Left hindlimb (tissue), 1 donor: Measurements from ENCODE around the gene RPL22.
A peak's percentile ranks its signal among the peaks of the same experiment; 100 is the strongest.
"Not testable (repeated sequence)": the region's sequence is repeated elsewhere in the genome, so short reads cannot be mapped to it uniquely, and the experiment has no call there.

Experiments
- DNase-seq: peaks from one replicate; pipeline ENCODE4 v3.0.0-alpha.2; 2018

The RPL22 gene

DNA sequence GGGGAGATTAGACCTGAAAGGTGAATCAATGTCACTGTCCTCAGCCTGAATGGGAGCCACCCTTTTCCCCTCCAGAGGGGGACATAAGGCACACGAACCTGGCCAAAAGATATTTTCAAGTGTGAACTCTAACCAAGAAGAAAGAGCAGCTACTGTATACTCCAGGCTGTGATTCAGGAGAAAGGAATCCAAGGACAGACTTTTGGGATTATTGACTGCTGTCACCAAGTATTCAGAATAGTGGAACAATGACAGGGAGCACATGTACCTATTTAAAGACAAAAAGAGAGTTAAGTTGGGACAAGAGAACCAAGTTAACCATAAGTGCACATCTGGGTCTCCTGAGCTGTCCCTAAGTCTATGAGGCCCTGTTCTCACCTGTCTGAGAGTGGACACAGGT lies 34.0 kb upstream of the RPL22 start:
- DNase-seq, result no peak

DNA sequence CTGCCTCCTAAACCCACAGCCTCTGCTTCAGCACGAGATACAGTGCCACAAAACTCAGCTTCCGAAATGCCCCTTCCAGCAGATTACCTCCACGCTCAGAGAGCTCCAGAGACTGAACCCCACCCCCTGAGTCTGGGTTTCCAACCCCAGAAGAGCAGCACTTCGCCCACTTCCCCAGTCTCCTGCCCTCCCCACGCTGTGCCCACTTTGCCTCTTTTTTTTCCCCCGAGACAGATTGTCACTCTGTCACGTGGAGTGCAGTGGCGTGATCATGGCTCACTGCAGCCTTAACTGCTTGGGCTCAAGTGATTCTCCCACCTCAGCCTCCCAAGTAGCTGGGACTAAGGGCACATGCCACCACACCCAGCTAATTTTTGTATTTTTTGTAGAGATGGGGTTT lies 26.3 kb upstream of the RPL22 start:
- DNase-seq, result no peak

DNA sequence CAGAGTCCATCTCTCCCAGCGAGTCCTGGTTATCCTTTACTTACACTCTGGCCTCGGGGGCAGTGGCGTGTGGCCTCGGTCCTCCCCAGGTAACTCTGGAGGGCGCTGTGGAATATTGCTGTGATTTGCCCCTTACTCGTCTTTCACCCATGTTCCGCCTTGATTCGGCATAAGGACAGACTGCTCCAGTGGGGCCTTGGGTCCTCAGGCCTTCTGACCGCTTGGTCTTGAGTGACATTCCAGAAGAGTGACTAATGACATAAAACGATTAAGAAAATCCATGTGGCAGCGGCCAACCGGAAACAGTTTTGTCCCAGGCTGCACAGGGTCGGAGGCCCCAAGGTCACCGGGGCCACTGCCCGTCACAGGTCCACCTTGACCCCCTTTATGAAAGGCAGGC lies 25.3 kb upstream of the RPL22 start:
- DNase-seq, result no peak

DNA sequence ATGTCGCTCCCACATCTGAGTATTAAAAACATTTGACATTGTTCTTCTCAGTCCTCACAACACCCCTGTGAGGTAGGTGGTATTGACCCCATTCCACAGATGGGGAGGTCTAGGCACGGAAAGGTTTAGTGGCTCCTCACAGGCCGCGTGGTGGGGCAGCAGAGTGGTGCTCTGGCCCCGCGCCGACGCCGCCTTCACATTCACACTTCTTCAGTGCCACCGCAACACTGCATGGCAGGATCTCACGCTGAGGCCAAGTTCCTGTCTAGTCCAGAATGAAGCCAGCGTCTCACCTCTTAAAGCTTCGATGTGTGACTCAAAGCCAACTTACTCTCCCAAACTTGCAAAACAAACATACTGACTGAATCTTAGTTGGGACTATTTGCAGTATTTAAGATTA lies 24.2 kb upstream of the RPL22 start:
- no peak for DNase-seq

DNA sequence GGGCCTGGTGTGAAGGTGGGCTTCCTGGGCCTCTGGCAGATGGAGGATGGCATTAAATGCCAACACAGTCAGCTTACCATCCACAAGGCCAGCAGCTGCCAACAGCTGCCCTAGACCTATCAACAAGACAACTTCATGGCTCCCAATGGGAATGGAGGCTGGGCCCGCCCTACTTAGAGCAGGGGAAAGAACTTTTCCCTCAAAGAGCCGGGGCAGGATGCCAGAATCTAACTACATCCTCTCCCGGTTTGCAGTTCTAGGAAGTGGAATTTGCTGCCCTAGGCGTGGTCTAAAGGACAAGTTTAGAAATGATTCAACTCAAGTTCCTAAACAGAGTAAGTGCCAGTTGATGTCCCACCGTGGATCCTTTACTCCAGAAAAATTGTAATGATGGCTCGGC lies 23.2 kb upstream of the RPL22 start:
- peak; percentile 76 for DNase-seq

DNA sequence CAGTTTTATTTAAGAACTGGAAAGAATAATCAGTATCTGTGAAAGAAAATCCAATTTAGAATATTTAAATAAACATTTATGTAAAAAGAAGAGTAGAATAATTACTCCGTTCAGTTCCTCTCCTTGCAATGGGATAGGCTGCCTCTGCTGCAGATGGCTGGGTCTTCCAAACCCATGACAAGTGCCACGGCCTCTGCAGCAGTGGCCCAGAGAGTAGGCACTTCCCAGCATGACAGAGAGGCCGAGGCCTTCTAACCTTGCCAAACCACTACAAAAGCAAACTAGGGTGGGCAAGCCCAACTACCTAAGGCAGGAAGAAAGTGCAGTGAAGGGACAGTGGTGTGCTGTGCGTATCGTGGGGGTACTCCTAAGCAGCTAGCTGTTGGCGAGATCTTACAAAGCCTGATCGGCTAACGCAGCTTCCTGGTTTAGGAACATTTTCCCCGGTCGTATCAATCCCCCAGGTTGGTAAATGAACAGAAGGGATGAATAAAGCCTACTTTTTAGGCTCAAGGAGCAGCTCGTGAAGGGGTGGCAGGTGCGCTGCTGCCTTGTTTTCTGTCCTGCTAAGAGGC lies 21.9 kb upstream of the RPL22 start:
- no peak for DNase-seq

DNA sequence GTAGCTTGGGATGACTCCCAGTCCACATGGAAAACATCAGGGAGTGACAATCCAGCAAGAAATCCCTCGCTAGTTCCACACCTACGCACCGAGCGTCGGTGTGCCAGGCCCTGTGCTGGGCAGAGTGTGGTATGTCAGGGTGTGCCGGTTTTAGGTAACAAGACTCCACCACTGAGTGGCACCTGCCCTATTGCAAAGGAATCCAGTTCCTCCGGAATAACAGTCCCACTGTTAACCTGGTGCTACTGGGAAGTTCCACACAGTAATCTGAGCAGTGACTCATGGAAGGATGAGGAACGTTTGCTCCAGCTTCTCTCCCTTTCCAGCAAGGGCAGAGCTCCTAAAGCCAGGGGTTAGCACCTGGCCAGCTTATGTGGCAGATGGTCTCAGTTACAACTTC lies 20.8 kb upstream of the RPL22 start:
- no peak for DNase-seq

DNA sequence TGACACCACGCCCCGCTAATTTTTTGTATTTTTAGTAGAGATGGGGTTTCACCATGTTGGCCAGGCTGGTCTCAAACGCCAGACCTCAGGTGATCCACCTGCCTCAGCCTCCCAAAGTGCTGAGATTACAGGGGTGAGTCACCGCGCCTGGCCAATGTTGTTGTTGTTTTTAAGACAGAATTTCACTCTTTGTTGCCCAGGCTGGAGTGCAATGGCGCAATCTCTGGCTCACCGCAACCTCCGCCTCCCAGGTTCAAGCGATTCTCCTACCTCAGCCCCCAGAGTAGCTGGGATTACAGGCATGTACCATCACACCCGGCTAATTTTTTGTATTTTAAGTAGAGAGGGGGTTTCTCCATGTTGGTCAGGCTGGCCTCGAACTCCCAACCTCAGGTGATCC lies 20.2 kb upstream of the RPL22 start:
- DNase-seq, result not testable (repeated sequence)

DNA sequence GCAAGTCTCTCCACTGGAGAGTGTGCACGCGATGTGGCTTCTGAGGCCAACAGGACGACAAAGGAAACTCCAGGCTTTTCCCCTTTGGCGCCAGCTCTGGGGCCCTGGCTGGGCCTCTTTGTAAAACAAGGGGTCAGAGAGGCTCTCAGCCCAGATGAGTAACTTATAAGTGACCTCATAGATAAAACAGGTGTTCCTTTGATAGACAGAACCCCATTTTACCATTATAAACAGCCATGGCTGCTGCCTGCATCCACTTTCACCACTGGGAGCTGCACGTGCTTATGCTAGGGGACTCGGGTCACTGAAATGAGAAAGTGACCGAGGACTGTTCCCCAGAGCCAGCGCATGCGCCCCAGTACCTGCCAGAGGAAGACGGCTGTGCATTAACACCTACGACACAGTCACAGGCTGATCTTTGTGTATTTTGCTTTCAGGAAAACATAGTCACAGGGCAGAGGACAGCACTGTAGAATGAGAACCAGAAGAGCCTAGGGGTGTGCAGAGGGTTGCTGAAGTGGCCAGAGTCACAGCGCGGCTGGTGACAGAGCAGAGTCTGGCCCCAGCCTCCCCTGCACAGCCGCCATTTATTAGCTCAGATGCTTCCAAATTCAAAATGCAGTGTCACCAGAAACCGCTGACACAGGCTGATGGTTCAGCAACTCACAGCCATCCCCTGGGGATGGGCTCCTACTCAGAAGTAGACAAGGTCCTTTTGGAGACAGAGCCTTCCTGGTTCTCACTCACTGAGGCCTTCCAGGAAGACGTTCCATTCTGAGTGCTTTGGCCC lies 19.2 kb upstream of the RPL22 start:
- DNase-seq, result no peak

DNA sequence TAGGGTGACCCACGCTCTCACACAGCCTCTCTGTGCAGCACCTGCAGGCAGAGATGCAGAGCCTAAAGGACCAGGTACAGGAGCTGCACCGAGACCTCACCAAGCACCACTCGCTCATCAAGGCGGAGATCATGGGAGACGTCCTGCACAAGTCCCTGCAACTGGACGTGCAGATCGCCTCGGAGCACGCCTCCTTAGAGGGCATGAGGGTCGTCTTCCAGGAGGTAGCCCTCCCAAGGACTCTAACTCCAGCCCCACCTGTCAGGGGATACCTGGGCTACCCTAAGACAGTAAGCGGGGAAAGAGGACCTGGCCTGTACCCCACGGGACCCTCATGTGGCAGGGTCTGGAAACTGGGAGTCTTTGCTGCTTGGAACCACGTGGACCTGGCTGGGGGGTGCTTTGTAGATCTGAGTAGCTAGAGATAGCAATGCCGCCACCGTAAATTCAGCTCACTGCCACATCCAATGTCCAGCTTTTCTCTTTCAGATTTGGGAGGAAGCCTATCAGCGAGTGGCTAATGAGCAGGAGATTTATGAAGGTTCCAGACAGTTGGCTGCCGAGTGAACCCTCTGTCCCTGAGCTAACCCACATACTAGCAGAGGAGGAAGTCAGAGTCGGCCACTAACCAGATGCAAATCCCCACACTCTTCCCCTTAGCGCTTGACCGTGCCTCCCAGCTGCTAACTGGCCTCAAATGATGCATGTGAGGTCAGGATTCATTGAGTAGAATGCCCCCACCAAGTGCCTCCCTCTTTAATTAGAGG lies 13.0 kb upstream of the RPL22 start:
- no peak for DNase-seq

DNA sequence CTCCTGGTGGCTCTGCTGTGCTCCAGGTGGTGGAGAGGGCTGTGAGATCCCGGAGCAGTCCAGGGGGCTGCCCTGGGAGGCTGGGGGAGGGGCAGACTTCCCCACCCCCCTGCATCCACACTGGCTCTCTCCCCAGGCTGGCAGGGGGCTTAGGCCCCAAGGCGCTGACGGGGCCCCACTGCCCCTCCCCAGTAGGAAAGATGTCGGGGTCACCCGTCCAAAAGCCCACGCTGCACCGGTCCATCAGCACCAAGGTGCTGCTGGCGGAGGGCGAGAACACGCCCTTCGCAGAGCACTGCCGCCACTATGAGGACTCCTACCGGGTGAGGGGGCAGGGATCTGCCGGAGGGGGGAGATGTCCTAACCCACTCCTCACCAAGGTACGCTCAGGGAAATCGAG lies 12.3 kb upstream of the RPL22 start:
- no peak for DNase-seq

DNA sequence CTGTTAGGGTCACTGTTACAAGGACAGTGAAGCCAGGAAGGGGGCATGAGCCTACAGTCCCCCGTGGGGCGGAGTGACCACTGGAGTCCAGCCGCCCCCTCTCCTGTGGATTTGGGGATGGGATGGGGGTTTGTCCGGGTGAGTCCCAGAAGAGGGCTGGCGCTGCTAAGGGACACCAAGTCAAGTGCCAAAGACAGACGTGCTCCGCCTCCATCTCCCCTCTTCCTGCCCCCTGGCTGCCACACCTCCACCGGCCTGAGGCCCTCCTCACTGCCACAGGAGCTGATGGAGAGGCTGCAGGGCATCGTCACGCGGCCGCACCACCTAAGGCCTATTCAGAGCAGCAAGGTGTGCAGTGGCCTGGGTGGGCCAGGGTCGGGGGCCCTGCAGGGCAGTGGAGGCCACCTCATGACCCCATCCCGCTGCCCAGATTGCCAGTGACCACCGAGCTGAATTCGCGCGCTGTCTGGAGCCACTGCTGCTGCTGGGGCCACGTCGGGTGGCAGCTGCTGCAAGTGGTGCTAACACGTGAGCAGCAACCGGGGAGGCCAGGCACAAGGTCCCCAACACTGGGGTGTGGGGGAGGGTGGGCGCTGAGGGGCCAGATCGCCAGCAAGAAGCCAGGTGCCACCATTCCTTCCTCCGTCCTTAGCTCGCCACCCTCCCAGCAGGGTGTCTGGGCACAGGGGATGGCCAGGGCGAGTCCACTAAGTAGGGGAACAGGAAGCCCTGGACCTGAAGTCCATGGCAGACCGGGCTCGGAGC lies 11.4 kb upstream of the RPL22 start:
- no peak for DNase-seq

DNA sequence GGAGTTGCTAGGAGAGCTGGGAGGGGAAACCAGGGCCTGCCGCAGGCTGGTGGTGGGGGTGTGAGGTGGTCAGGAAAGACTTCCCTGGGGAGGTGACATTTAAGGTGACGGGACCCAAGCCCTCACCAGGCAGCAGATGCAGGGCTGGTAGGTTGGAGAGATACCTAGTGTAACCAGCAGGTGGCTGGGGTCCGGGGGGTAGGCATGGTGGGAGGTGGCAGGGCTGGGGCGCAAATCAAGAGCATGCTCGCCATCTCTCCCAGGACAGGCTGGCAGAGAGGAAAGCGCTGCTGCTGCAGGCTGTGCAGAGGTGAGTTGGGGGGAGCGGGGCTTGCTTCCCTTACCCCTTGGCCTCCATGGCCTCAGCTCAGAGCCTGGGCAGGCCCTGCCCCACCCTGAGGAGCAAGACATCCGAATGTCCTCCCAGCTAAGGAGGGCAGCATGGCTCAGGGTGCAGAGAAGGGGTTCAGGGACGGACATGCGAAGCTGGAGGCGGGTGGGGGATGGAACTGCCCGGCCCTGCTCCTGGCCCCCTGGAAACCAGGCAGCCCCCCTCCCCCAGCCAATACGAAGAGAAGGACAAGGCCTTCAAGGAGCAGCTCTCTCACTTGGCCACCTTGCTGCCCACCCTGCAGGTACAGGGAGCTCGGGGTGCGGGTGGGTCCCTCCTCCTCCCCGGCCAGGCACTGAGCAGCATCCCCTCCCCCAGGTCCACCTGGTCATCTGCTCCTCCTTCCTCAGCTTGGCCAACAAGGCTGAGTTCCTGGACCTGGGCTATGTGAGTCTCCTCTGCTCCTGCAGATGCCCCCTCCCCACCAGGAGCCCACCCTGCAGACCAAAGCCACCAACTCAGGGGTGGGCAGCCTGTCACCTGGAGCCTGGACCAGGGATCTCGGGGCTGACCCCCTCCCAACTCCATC lies 10.5 kb upstream of the RPL22 start:
- no peak for DNase-seq

DNA sequence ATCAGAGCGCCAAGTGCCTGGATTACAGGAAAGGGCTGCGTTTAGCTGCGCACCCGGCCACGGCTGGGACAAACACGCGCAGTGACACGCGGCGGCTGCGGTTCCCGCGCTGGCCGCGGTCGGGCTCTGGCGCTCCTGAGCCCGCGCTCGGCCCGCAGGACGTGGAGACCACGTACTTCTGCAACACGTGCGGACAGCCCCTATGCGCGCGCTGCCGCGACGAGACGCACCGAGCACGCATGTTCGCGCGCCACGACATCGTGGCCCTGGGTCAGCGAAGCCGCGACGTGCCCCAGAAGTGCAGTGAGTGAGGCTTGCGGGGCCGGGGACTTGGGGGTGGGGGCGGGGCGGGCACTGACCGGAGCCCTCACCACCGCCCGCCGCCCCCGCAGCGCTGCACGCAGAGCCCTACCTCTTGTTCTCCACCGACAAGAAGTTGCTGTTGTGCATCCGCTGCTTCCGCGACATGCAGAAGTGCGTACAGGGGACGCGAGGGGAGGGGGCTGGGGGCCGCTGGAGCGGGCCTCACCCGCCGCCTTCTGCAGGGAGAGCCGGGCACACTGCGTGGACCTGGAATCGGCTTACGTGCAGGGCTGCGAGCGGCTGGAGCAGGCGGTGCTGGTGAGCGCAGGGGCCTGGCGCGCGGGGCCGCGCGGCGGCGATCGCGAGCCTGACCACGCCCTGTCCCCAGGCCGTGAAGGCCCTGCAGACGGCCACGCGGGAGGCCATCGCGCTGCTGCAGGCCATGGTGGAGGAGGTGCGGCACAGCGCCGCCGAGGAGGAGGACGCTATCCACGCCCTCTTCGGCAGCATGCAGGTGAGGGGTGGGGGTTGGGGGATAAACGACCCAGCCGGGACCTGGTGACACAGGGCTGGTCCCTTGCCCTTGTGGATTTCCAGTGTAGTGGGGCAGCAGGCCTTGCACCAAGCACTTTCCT lies 9.6 kb upstream of the RPL22 start:
- DNase-seq, result peak; percentile 52

DNA sequence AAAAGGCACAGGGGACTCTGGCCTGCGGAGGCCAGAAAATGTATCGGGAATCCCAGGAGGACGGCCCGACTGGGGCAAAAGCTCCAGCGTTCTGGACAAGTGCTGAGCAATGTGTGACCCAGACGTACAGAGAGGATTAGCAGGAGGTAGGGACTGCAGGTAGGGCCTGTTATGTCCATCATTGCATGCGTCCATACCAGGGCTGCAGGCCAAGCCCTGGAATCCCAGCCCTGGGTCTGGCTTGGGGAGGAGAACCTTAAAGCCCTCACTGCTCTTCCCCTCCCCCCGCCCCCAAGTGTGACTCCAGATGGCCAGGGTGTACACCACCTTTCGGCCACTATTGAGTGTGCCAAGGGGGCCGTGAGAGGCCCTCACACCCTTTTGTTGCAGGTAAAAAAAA lies 8.5 kb upstream of the RPL22 start:
- DNase-seq, result no peak

DNA sequence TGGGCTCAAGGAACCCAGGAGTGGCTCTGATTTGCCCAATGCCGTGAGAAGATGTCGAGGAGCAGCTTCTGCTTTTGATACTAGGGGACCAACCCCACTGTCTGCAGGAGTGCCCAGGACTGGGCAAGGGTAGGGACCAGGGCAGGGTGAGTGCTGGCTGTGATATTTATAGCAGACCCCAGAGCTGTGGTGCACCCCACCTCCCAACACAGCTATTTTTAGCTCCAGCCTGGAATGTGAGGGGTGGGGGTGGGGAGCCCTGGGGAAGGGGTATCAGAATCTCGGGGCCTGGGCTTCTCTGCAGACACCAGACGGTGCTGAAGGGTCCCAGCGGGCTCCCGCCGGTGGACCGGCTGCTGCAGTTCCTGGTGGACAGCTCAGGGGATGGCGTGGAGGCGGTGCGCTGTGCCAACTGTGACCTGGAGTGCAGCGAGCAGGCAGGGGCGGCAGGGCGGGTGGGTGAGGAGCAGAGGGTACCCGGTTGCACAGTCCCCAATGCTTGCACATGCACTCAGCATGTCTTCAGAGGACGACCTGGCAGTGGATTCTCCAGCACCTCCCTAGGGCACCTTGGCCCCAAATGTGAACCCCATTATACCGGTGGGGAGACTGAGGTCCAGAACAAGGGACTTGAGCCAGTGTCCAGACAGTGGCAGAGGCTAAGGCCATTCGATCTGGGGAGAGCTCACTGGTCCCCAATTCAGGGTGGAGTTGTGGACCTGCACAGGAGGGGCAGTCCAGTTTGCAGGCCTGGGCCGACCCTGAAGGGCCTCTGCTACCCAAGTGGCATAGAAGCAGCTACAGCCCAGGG lies 7.9 kb upstream of the RPL22 start:
- no peak for DNase-seq

DNA sequence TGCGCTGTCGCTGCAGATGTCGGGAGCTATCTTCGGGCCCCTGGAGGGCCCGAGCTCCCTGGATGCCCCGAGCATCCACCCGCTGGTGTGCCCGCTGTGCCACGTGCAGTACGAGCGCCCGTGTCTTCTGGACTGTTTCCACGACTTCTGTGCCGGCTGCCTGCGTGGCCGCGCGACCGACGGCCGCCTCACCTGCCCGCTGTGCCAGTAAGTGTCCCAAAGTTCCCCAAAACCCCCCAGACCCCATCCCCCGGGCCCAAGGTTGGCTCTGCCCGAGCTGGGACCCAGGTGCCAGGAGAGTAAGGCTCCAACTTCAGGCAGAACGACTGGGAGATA lies 7.1 kb upstream of the RPL22 start:
- DNase-seq, result no peak

DNA sequence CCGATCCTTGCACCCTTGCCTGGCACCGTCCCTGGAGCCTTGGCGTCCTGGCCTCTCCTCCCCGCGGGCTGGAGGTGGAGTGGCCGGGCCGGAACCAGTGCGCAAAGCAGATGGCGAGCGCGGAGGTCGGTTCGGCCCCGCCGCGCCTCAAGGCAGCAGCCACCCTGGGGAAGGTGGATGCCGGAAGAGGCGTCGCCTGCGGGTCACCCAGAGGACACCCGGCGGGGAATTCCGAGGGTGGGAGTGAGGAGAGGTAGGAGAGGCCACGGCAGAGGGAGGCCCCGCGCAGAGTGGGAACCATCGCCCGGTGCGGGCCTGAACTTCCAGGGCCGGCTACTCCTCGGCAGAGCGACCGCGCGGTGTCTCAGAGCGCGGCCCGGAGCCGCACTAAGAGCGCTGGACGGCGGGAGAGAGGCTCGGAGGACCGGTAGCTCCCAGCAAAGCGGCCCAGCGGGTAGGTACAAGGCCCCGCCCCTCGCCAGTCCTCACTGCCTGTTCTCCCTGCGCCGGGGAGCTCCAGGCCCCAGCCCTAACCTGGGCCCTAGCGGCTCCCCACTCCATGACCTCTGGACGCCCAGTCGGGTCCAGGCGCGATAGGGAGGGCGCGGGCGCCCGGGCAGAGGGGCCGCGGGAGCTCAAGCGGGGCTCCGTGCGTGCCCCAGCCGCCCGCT lies 6.6 kb upstream of the RPL22 start, which contains the start of gene RNF207:
Gene RNF207, plus strand, starts transcription at position 271 of the 671 bp plus-strand sequence. CDS start 417 bp downstream, outside the sequence.
- DNase-seq, result peak; percentile 81

DNA sequence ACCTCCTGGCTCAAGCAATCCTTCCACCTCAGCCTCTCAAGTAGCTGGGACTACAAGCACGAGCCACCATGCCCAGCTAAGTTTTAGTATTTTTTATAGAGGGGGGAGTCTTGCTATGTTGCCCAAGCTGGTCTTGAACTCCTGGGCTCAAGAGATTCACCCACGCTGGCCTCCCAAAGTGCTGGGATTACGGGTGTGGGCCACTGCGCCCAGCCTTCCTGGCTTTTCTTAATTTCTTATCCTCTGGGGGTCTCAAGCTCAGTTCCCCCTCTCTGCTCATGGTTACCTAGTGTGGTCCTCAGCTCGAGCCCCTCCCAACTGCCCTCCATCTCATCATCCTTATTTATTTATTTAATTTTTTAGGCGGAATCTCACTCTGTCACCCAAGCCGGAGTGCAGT lies 2.9 kb upstream of the RPL22 start:
- no peak for DNase-seq
